Adipose tissue (tissue), 3 donors: ENCODE data around the gene MT1F. TPM values are rescaled to one million over a fixed set of nuclear protein-coding genes. Genes with fewer than 3 reads are reported as not detected.

Experiments used
- H3K27ac ChIP-seq: one replicate; pipeline ENCODE4 v1.5.1; 2013; ENCODE audit warnings: low read depth, low read length
- WGBS, 3 donors: extraction: QIAGEN DNeasy Blood & Tissue Kit; methylation state at CpG; one replicate each; pipeline ENCODE4 v1.1.7; 2013; 5-methylcytosine and 5-hydroxymethylcytosine counted together
- polyA plus RNA-seq, 3 donors: library from polyadenylated mRNA; stranded (reverse); fragments of 200-250 nt; gene quantifications; one replicate each; pipeline ENCODE4 v1.2.3, GENCODE V29; 2013
- donor health status: healthy with polysubstance abuse.
- donor health status: Bipolar disorder and iron deficiency.
- donor health status: healthy.

The MT1F gene
- polyA plus RNA-seq, 3 donors: 84.5 to 341 (median 130) TPM

- 7 to 12% (median 10%) methylated on average over 64 to 68 of the region's 68 CpGs for WGBS, 3 donors
- peak within 1 kb of the TSS; percentile 52 for H3K27ac ChIP-seq
Observed at GRCh38 chr16:56637814-56638750, 19.7 kb upstream of the MT1F start, which contains the start of gene MT1A. Gene MT1A, plus strand, starts transcription at chr16:56638666. Its CDS starts 73 bp downstream, at chr16:56638739.

DNA sequence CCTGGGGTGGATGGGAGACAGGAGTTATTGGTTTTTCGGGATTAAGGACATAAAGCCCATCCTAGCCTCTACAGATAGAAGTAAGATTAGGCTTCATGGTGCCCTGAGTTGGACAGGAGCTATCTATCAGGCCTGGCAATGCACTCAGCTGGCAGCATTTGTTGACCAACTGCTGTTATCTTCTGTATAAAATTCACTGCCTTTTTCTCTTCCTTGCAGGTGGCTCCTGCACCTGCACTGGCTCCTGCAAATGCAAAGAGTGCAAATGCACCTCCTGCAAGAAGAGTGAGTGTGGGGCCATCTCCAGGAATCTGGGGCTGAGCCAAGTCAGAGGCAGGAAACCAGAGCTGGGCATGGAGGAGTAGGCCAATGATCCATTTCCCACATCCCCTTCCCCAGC lies 18.7 kb upstream of the MT1F start:
- no peak overlapping the region for H3K27ac ChIP-seq
- 29 to 76% (median 69%) methylated on average over 1 of the region's 1 CpG for WGBS, 3 donors

- H3K27ac ChIP-seq: no peak overlapping the region
- 74 to 95% (median 92%) methylated on average over 1 of the region's 1 CpG for WGBS, 3 donors
Observed at GRCh38 chr16:56640076-56640475, 17.7 kb upstream of the MT1F start.

GRCh38 chr16:56641166-56641565 lies 16.6 kb upstream of the MT1F start:
- WGBS, 3 donors: 89 to 100% (median 93%) methylated on average over 2 of the region's 2 CpGs

DNA sequence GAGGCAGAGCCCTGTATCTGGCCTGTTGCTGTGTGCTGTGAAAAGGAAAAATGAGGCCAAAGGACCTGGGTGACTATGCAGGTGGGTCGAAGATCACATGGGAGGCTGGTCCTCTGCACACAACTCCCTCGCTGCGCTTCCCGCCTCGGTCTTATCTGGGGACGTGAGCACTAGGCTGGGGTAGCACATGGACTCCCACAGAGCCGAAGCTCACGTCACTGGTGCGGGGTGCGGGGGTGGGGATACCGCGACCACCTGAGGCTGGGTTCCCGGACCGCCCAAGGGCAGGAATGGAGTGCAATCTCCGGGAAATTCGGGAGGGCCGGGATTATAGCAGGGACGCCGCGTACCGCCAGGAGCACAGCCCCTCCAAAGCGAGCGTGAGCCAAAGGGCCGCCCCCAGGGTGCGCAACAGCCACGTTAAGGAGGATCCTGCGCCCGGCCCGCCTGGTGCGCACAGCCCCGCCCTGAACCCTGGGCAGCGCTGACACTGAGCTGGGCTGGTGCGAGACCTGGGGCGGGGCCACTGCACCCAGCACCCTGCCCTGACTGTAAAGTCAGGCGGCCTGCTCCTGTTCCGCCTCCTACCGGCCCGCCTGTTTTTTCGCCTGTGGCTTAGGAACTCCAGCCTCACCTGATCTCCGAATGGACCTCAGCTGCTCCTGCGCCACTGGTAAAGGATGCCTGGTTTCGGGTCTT lies 14.5 kb upstream of the MT1F start:
- H3K27ac ChIP-seq: no peak overlapping the region
- 2 to 7% (median 5%) methylated on average over 38 to 42 of the region's 42 CpGs for WGBS, 3 donors

More at GRCh38 chr16:56641166-56641565, 16.6 kb upstream of the MT1F start:
- H3K27ac ChIP-seq: no peak overlapping the region

DNA sequence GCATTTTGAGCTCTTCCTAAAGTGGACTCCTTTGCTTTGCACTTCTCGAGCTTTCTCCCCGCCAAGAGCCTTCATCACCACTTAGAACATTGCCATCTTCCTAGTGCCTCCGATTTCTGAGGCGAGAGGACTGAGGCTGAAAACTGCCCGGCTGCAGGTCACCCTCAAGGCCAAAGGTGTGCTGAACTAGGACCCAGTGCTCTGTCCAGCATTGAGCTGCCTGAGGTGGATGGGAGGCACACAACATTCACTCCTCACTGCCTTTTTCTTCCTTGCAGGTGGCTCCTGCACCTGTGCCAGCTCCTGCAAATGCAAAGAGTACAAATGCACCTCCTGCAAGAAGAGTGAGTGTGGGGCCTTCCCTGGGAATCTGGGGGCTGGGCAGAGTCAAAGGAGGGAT lies 13.9 kb upstream of the MT1F start:
- H3K27ac ChIP-seq: no peak overlapping the region
- WGBS, 3 donors: 43 to 58% (median 50%) methylated on average over 5 of the region's 5 CpGs

GRCh38 chr16:56645311-56645710 lies 12.4 kb upstream of the MT1F start:
- no peak overlapping the region for H3K27ac ChIP-seq
- 81 to 95% (median 90%) methylated on average over 1 of the region's 1 CpG for WGBS, 3 donors

DNA sequence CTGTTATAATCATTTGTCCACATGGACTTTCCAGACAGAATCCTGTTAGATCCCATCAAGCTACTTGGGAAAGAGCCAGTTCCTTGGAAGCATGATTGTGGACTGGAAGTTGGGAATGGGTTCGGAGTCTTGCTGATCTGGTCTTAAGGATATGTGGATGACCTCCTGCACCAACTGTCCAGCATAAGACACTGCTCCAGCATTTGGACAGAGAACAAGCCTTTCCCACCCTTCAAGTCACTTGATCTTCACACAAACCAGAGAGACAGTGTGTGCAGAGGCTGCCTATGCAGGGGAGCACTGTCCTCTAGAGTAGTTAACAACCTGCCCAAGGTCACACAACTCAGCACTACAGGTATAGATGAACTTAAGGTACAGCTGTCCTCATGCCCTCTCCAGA lies 11.9 kb upstream of the MT1F start:
- WGBS, 3 donors: 0% methylated on average over 1 of the region's 1 CpG
- H3K27ac ChIP-seq: no peak overlapping the region

GRCh38 chr16:56647641-56648431 lies 9.9 kb upstream of the MT1F start:
- no peak overlapping the region for H3K27ac ChIP-seq
- 36 to 48% (median 39%) methylated on average over 32 to 33 of the region's 33 CpGs for WGBS, 3 donors

- 86 to 100% (median 88%) methylated on average over 2 of the region's 2 CpGs for WGBS, 3 donors
- H3K27ac ChIP-seq: no peak overlapping the region
Observed at GRCh38 chr16:56649271-56649670, 8.5 kb upstream of the MT1F start.

DNA sequence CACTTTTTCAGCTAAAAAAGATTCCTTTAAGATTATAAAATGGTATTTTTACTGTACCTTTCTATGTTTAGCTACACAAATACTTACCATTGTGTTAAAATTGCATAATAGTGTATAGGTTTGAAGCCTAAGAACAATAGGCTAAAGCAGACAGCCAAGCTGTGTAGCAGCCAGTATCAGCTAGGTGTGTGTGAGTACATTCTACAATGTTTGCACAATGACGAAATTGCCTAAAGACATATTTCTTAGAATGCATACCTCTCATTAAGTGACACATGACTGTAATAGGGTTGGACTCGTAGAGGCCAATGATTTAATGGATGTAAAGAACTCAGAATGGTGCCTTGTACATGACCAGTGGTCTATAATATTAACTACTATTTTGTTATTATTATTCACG lies 7.9 kb upstream of the MT1F start:
- H3K27ac ChIP-seq: no peak overlapping the region
- WGBS, 3 donors: 73 to 86% (median 82%) methylated on average over 3 of the region's 3 CpGs

DNA sequence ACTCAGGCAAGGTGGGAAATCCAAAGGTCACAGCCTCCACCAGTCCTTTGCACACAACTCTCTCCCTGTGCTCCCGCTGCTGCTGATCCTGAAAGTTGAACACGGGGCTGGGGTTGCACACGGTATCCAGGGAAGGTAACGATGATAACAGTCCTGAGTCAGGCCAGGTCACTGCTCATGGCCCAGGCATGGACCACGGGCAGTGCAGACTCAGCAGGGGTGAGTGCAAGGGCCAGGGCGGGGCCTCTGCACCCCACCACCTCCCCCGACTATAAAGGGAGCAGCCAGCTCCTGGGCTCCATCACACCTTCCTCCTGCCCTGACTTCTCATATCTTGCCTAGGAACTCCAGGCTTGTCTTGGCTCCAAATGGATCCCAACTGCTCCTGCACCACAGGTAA lies 6.2 kb upstream of the MT1F start, which contains the start of gene MT1B:
Gene MT1B, plus strand, starts transcription at position 301 of the 400 bp plus-strand sequence. Its CDS starts 68 bp downstream, at position 369.
- WGBS, 3 donors: 70 to 83% (median 74%) methylated on average over 5 to 7 of the region's 7 CpGs
- no peak within 1 kb of the TSS for H3K27ac ChIP-seq

DNA sequence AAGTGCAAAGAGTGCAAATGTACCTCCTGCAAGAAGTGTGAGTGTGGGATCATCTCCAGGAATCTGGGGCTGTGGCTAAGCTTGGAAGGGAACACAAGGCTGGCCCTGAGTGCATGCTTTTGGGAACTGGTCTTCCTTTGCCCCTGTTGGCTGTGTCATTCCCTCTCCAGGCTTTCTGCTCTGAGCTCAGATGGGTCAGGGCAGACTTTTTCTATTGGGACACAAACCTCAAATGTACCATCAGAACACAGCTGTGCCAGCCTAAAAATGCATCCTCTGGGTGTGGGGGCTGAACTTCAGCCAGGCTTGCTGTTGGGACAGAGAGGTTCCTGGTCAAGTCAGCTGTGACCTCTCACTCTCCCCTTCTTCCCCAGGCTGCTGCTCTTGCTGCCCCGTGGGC lies 5.2 kb upstream of the MT1F start:
- 50 to 59% (median 55%) methylated on average over 1 of the region's 1 CpG for WGBS, 3 donors
- no peak overlapping the region for H3K27ac ChIP-seq

- H3K27ac ChIP-seq: no peak overlapping the region
- WGBS, 3 donors: 87 to 90% (median 89%) methylated on average over 7 of the region's 7 CpGs
Observed at GRCh38 chr16:56653218-56653617, 4.5 kb upstream of the MT1F start.

DNA sequence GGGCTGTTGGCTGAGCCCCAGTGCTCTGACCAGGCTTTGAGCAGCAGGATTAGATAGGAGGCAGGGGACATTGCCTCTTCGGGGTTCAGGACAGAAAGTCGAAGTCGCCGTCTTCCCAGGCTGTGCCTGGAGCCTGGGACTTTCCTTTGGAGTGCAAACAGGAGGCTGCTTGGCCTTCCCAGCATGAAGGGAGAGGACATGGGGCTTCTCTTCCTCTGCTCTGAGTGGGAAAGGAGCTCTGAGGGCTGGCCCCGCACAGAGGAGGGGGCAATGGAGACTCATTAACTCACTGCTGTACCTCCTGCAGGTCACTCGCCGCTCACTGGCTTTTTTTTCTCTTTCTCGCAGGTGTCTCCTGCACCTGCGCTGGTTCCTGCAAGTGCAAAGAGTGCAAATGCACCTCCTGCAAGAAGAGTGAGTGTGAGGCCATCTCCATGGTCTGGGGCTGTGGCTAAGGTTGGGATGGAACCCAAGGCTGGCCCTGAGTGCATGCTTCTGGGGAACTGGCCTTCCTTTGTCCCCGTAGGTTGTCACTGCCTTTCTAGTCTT lies 642 bp downstream of the MT1F start:
- WGBS, 3 donors: 13 to 42% (median 41%) methylated on average over 10 of the region's 10 CpGs

DNA sequence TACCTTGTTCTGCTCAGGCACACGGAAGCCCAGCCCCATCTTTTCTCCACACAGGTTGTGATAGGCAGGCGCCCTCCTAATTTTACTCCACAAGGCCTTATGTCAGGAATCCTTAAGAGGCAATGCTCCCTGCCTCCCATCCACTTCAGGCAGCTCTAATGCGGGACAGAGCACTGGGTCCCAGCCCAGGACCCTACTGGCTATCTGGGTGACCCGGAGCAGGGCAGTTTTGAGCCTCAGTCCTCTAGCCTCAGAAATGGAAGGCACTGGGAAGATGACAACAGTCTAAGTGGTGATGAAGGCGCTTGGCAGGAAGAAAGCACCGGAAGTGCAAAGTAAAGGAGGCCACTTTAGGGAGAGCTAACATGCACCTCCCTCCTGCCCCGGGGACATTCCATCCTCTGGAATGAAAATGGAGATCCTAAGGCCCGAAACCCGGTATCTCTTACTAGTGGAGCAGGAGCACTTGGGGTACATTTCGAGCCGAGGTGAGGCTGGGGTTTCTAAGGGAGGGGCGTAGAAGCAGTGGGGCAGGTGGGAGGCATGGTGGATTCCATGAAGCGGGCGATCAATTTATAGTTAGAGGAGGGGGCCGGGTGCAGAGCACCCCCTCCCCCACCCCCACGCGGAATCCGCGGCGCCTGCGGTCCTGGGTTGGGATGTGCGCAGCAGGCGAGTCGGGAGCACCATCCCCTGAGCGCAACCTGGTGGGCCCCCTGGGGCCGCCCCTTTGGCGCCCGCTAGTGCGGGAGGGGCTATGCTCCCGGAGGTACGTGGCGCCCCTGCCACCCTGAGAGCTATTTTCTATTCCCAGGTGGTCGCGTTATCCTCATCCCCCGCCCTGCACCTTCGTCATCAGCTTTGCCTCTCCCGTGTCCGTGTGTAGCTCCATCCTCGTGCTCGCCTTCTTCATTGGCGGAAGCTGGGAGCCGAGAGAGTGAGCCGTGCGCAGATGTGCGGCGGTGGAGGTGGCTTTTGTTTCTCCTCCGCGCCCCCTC lies 4.9 kb downstream of the MT1F start:
- WGBS, 3 donors: 14 to 33% (median 20%) methylated on average over 40 to 48 of the region's 48 CpGs
- no peak overlapping the region for H3K27ac ChIP-seq

More for the DNA sequence above, 642 bp downstream of the MT1F start:
- H3K27ac ChIP-seq: no peak overlapping the region

GRCh38 chr16:56664506-56664905 lies 6.7 kb downstream of the MT1F start:
- WGBS, 3 donors: 89 to 97% (median 92%) methylated on average over 1 of the region's 1 CpG
- H3K27ac ChIP-seq: no peak overlapping the region
